ENCODE data around the gene CCDC167. TPM values are rescaled to one million over a fixed set of nuclear protein-coding genes. Genes with fewer than 3 reads are reported as not detected.

CCDC167 gene
- total RNA-seq, 1 experiment from 2014 or later = 31.9 TPM

- Histone ChIP-seq H2AK5ac (ENCODE audit: insufficient read length, low read length) (no peak overlapping the region), H3T11ph (ENCODE audit: low read length) (no peak overlapping the region), H2BK20ac (ENCODE audit: low read depth, low read length, poor library complexity, severe bottlenecking) (no peak overlapping the region), H3K18ac (ENCODE audit: insufficient read length, low read depth, low read length) (no peak overlapping the region), H3K4me1 (ENCODE audit: insufficient read depth, low read length) (no peaks in the 10 kb centered on the region), H4K5ac (ENCODE audit: insufficient read length, low read depth, low read length) (no peak overlapping the region), H4K20me1 (ENCODE audit: control insufficient read depth, insufficient read depth, insufficient read length) (no peaks in the 10 kb centered on the region), H3K9me3 (ENCODE audit: control insufficient read depth, low read depth, low read length) (no peaks in the 10 kb centered on the region), H3K23ac (ENCODE audit: insufficient read length, low read depth, low read length) (no peak overlapping the region), H2AFZ (ENCODE audit: low read length) (no peak overlapping the region), H3K23me2 (ENCODE audit: insufficient read length, low read depth, low read length, poor library complexity, severe bottlenecking) (peaks cover 15% of the 10 kb centered on the region), H3K4ac (ENCODE audit: low read depth, low read length) (no peak overlapping the region), H3K27ac (ENCODE audit: insufficient read length, low read depth, low read length) (no peak overlapping the region), H3K27me3 (ENCODE audit: insufficient read depth, low read length) (peaks cover 21% of the 10 kb centered on the region; the same call in 1 of the 2 replicates), H3K79me2 (ENCODE audit: insufficient read depth, low read length) (no peaks in the 10 kb centered on the region), H2BK15ac (ENCODE audit: low read depth, low read length) (no peak overlapping the region), H4K8ac (replicated peaks; ENCODE audit: insufficient read length, low read depth, low read length) (no peak overlapping the region), H3K79me1 (ENCODE audit: insufficient read depth, low read depth, low read length, poor library complexity, severe bottlenecking) (no peaks in the 10 kb centered on the region), H4K91ac (ENCODE audit: insufficient read length, low read depth, low read length) (no peak overlapping the region), H3K56ac (ENCODE audit: insufficient read length, low read depth, low read length) (no peak overlapping the region), H2BK120ac (ENCODE audit: low read depth, low read length, poor library complexity, severe bottlenecking) (no peak overlapping the region), H2BK5ac (ENCODE audit: insufficient read length, low read length) (no peak overlapping the region), H3K4me2 (ENCODE audit: insufficient read depth, insufficient read length, low read length) (no peak overlapping the region), H3K9ac (ENCODE audit: extremely low read depth, insufficient read length, low read length) (no peak overlapping the region), H3K14ac (ENCODE audit: insufficient read depth, low read length) (no peak overlapping the region), H2BK12ac (ENCODE audit: insufficient read length, low read depth, low read length) (no peak overlapping the region)
- WGBS (ENCODE audit: extremely low coverage, insufficient read length, low lambda C conversion rate) = no CpG with 5 or more reads among the region's 9 CpGs
- Mint-ChIP-seq H3K27me3 (ENCODE audit: low read depth) (peaks cover 67% of the 10 kb centered on the region), H3K27ac (no peak overlapping the region; a peak in 1 of 7 replicates), H3K9me3 (no peaks in the 10 kb centered on the region; a peak in 2 of 5 replicates), H3K36me3 (ENCODE audit: insufficient read depth in 1 of 3, low read depth in 3 of 3) (no peaks in the 10 kb centered on the region), H3K4me1 (peaks cover 18 to 42% of the 10 kb centered on the region in 2 experiments), H3K4me3 (no peak overlapping the region)
- TF ChIP-seq, protein P1, sequence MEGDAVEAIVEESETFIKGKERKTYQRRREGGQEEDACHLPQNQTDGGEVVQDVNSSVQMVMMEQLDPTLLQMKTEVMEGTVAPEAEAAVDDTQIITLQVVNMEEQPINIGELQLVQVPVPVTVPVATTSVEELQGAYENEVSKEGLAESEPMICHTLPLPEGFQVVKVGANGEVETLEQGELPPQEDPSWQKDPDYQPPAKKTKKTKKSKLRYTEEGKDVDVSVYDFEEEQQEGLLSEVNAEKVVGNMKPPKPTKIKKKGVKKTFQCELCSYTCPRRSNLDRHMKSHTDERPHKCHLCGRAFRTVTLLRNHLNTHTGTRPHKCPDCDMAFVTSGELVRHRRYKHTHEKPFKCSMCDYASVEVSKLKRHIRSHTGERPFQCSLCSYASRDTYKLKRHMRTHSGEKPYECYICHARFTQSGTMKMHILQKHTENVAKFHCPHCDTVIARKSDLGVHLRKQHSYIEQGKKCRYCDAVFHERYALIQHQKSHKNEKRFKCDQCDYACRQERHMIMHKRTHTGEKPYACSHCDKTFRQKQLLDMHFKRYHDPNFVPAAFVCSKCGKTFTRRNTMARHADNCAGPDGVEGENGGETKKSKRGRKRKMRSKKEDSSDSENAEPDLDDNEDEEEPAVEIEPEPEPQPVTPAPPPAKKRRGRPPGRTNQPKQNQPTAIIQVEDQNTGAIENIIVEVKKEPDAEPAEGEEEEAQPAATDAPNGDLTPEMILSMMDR (conservative IDR thresholded peaks at IDR 0.05) = no peak
- DNase-seq = no peak
Measured at GRCh38 chr6:37539171-37540028, 39.7 kb upstream of the CCDC167 start.
